Liver (tissue), 9 donors: ENCODE measurements around the gene AGPAT3. TPM values are rescaled to one million over a fixed set of nuclear protein-coding genes. Genes with fewer than 3 reads are reported as not detected.

Experiments
- DNase-seq: peaks from one replicate; pipeline ENCODE4 v3.0.0-alpha.2; 2017; ENCODE audit warnings: low spot score
- H3K27ac ChIP-seq, 2 donors: one replicate each; pipeline ENCODE4 v1.7.0; 2013; ENCODE audit warnings: inconsistent platforms in 2 of 2, low read length in 2 of 2, control low read depth in 1 of 2, low read depth in 1 of 2, mild to moderate bottlenecking in 1 of 2
- H3K27me3 ChIP-seq, 4 donors: one replicate each; pipeline versions ENCODE4 v1.6.1 to v1.7.0; 2013; ENCODE audit warnings: low read length in 3 of 4, inconsistent platforms in 1 of 4, mild to moderate bottlenecking in 1 of 4, moderate library complexity in 1 of 4; ENCODE audit not compliant: control insufficient read depth in 4 of 4, insufficient read depth in 4 of 4
- H3K36me3 ChIP-seq, 4 donors: one replicate each; pipeline versions ENCODE4 v1.6.1 to v1.7.0; 2013; ENCODE audit warnings: low read length in 3 of 4, mild to moderate bottlenecking in 3 of 4, low read depth in 1 of 4, moderate library complexity in 1 of 4; ENCODE audit not compliant: control insufficient read depth in 4 of 4, insufficient read depth in 3 of 4
- H3K4me1 ChIP-seq, 4 donors: one replicate each; pipeline versions ENCODE4 v1.6.1 to v1.7.0; 2013; ENCODE audit warnings: low read length in 3 of 4, mild to moderate bottlenecking in 3 of 4, moderate library complexity in 1 of 4; ENCODE audit not compliant: control insufficient read depth in 4 of 4, insufficient read depth in 4 of 4
- H3K4me3 ChIP-seq, 3 donors: one replicate each; pipeline versions ENCODE4 v1.6.1 to v1.7.0; 2013; ENCODE audit warnings: low read length in 3 of 3, control low read depth in 1 of 3, low read depth in 1 of 3, mild to moderate bottlenecking in 1 of 3
- H3K9ac ChIP-seq, 2 donors: one replicate each; pipeline ENCODE4 v1.7.0; 2013; ENCODE audit warnings: low read length in 2 of 2, mild to moderate bottlenecking in 2 of 2, moderate library complexity in 2 of 2, control low read depth in 1 of 2, low read depth in 1 of 2
- H3K9me3 ChIP-seq, 4 donors: one replicate each; pipeline versions ENCODE4 v1.6.1 to v1.7.0; 2013; ENCODE audit warnings: low read length in 3 of 4; ENCODE audit not compliant: control insufficient read depth in 4 of 4
- ATF3 ChIP-seq: IDR thresholded peaks from 2 replicates; pipeline ENCODE4 v1.6.1; 2016; ENCODE audit warnings: antibody characterized with exemption
- CTCF ChIP-seq: fragments of 150-350 bp; IDR thresholded peaks from 2 replicates; pipeline ENCODE4 v1.5.1; 2017; ENCODE audit warnings: improper control_type of control experiment, low read depth, low read length; ENCODE audit not compliant: missing input control
- EGR1 ChIP-seq, 2 donors: IDR thresholded peaks; 2 replicates each; pipeline ENCODE4 v1.6.1; 2016 to 2018; ENCODE audit warnings: antibody characterized with exemption in 2 of 2, low read depth in 2 of 2
- FOXA1 ChIP-seq: IDR thresholded peaks from 2 replicates; pipeline ENCODE4 v1.6.1; 2016; ENCODE audit warnings: antibody characterized with exemption
- FOXA2 ChIP-seq: IDR thresholded peaks from 2 replicates; pipeline ENCODE4 v1.6.1; 2016; ENCODE audit warnings: antibody characterized with exemption
- GABPA ChIP-seq, 2 donors: IDR thresholded peaks in 1 of 2; conservative IDR thresholded peaks in 1 of 2; 2 replicates each; pipeline ENCODE4 v1.6.1; 2016; ENCODE audit warnings: antibody characterized with exemption in 2 of 2, mild to moderate bottlenecking in 1 of 2, moderate library complexity in 1 of 2
- HNF4A ChIP-seq, 2 donors: conservative IDR thresholded peaks; 2 replicates each; pipeline ENCODE4 v1.6.1; 2016; ENCODE audit warnings: antibody characterized with exemption in 2 of 2, mild to moderate bottlenecking in 2 of 2
- HNF4G ChIP-seq: IDR thresholded peaks from 2 replicates; pipeline ENCODE4 v1.6.1; 2016; ENCODE audit warnings: antibody characterized with exemption
- JUND ChIP-seq, 2 donors: IDR thresholded peaks; 2 replicates each; pipeline ENCODE4 v1.6.1; 2016; ENCODE audit warnings: antibody characterized with exemption in 2 of 2
- MAX ChIP-seq: IDR thresholded peaks from 2 replicates; pipeline ENCODE4 v1.6.1; 2016; ENCODE audit warnings: antibody characterized with exemption
- NR2F2 ChIP-seq: IDR thresholded peaks from 2 replicates; pipeline ENCODE4 v1.6.1; 2016; ENCODE audit warnings: antibody characterized with exemption
- RAD21 ChIP-seq, 2 donors: IDR thresholded peaks; 2 replicates each; pipeline ENCODE4 v1.6.1; 2016; ENCODE audit warnings: antibody characterized with exemption in 2 of 2, mild to moderate bottlenecking in 2 of 2
- REST ChIP-seq: IDR thresholded peaks from 2 replicates; pipeline ENCODE4 v1.6.1; 2016; ENCODE audit warnings: antibody characterized with exemption, mild to moderate bottlenecking
- RXRA ChIP-seq, 2 donors: IDR thresholded peaks; 2 replicates each; pipeline ENCODE4 v1.6.1; 2017 to 2018; ENCODE audit warnings: antibody characterized with exemption in 2 of 2, mild to moderate bottlenecking in 1 of 2
- SP1 ChIP-seq: IDR thresholded peaks from 2 replicates; pipeline ENCODE4 v1.6.1; 2018; ENCODE audit warnings: antibody characterized with exemption, mild to moderate bottlenecking
- TAF1 ChIP-seq: conservative IDR thresholded peaks from 2 replicates; pipeline ENCODE4 v1.6.1; 2016; ENCODE audit warnings: antibody characterized with exemption, mild to moderate bottlenecking
- YY1 ChIP-seq: IDR thresholded peaks from 2 replicates; pipeline ENCODE4 v1.6.1; 2016; ENCODE audit warnings: antibody characterized with exemption, mild to moderate bottlenecking
- ZBTB33 ChIP-seq: IDR thresholded peaks from 2 replicates; pipeline ENCODE4 v1.6.1; 2016; ENCODE audit warnings: antibody characterized with exemption
- WGBS: extraction: QIAGEN DNeasy Blood & Tissue Kit; methylation state at CpG from one replicate; pipeline ENCODE4 v1.1.7; 2013; 5-methylcytosine and 5-hydroxymethylcytosine counted together
- polyA plus RNA-seq, 2 donors: library from polyadenylated mRNA; stranded (reverse) in 1 of 2; unstranded in 1 of 2; fragments of 200-250 nt in 1 of 2; fragments of >200 nt in 1 of 2; fragmentation: Nextera tagmentation in 1 of 2; extraction: Ambion mirVana in 1 of 2; gene quantifications; one replicate each; pipeline versions ENCODE4 v1.2.1 to v1.2.3, GENCODE V29; 2013 to 2015
- total RNA-seq, 2 donors: library from RNA; depleted of rRNA; stranded (reverse); fragments of >200 nt; gene quantifications; one replicate each; pipeline ENCODE4 v1.2.3, GENCODE V29; 2014
- donor health status: healthy.
- donor health status: healthy.
- donor health status: healthy.
- donor health status: healthy.
- donor health status: healthy.

The AGPAT3 gene
- total and polyA plus RNA-seq, 4 donors: 32.3 to 148 (median 59.8) TPM

- no peak for TF ChIP-seq ATF3
- peak; percentile 62 for TF ChIP-seq YY1
- peak; percentile 22 to 52 for TF ChIP-seq EGR1 (IDR thresholded peaks at IDR 0.05; ENCODE audit: low read depth in 2 of 2)
- peak; percentile 58 for TF ChIP-seq NR2F2
- peak in 1 of 2 donors; percentile 41 for TF ChIP-seq GABPA (IDR thresholded peaks at IDR 0.05 in 1 of 2, conservative IDR thresholded peaks at IDR 0.05 in 1 of 2)
- TF ChIP-seq CTCF: peak; percentile 3
- peak; percentile 61 to 66 for TF ChIP-seq RAD21 (IDR thresholded peaks at IDR 0.05)
- peak; percentile 89 for TF ChIP-seq SP1
- TF ChIP-seq MAX: peak; percentile 87
- TF ChIP-seq REST: peak; percentile 69
- TF ChIP-seq ZBTB33: peak; percentile 73
- TF ChIP-seq RXRA (IDR thresholded peaks at IDR 0.05): peak; percentile 98 to 99
- TF ChIP-seq JUND (IDR thresholded peaks at IDR 0.05): peak; percentile 58 to 84
- no peak for TF ChIP-seq TAF1
- TF ChIP-seq FOXA2: no peak
- peak; percentile 82 for TF ChIP-seq HNF4G
- no peak for TF ChIP-seq FOXA1
- peak; percentile 92 to 95 for TF ChIP-seq HNF4A (conservative IDR thresholded peaks at IDR 0.05)
- Histone ChIP-seq H3K27me3 (no peaks in the 10 kb centered on the region), H3K4me3 (no peak overlapping the region), H3K27ac (peak overlapping the region; percentile 67 to 86), H3K36me3 (peaks cover 0 to 2% (median 0%) of the 10 kb centered on the region in 4 donors), H3K9me3 (no peaks in the 10 kb centered on the region), H3K9ac (no peak overlapping the region), H3K4me1 (peaks cover 13 to 47% (median 40%) of the 10 kb centered on the region in 4 donors)
- DNase-seq: peak; percentile 61
- 42% methylated on average over 21 of the region's 21 CpGs for WGBS
Measured at GRCh38 chr21:43911015-43911934, 46.3 kb downstream of the AGPAT3 start.
